SU-DHL-6 (cell line): ENCODE results near the gene CYP24A1.

Experiments
- CTCF ChIP-seq: fragments of 200-600 bp; sonication (generic); IDR thresholded peaks from one replicate; pipeline ENCODE4 v1.5.1; 2017; ENCODE audit warnings: antibody characterized with exemption, mild to moderate bottlenecking, low read length, moderate library complexity; ENCODE audit not compliant: insufficient read depth, poor library complexity, severe bottlenecking
- EZH2phosphoT487 ChIP-seq: fragments of 200-600 bp; sonication (generic), shearing (Covaris generic); conservative IDR thresholded peaks from 2 replicates; pipeline ENCODE4 v1.6.1; 2018; ENCODE audit warnings: mild to moderate bottlenecking, antibody characterized with exemption, low read length, moderate library complexity, mixed read lengths

- TF ChIP-seq CTCF (no peak), EZH2phosphoT487 (no peak)
Observed at GRCh38 chr20:54133434-54134427, 40.1 kb downstream of the CYP24A1 start.
